Activated CD8-positive, alpha-beta memory T cell treated with anti-CD3 and anti-CD28 coated beads, Interleukin-2, amount 50 U/mL, for 48 hours (primary cell): ENCODE data around the gene OR11H12.
"Not testable (repeated sequence)": the region's sequence is repeated elsewhere in the genome, so short reads cannot be mapped to it uniquely, and the experiment has no call there.

Experiments used
- DNase-seq: peaks from one replicate; pipeline ENCODE4 v3.0.0-alpha.2; 2020

OR11H12 gene, protein sequence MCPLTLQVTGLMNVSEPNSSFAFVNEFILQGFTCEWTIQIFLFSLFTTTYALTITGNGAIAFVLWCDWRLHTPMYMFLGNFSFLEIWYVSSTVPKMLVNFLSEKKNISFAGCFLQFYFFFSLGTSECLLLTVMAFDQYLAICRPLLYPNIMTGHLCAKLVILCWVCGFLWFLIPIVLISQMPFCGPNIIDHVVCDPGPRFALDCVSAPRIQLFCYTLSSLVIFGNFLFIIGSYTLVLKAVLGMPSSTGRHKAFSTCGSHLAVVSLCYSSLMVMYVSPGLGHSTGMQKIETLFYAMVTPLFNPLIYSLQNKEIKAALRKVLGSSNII

DNA sequence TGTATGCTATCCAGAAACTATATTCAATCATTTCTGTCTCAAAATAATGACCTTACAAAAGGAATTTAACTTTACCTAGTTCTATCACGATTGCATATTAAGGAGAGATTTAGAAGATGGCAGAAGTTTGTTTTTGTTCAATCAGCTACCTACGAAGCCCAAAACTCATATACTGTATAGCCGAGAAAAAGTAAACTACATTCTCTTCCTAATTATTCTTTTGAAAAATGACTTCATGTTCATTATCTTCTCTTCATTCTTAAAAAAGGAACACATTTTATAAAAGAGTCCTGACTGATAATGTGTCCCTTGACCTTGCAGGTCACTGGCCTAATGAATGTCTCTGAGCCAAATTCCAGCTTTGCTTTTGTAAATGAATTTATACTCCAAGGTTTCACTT lies at the start of gene OR11H12:
TSS of gene OR11H12 (plus strand) at position 301 of the 400 bp plus-strand sequence. CDS start at position 301, 0 bp downstream.
- not testable (repeated sequence) for DNase-seq

DNA sequence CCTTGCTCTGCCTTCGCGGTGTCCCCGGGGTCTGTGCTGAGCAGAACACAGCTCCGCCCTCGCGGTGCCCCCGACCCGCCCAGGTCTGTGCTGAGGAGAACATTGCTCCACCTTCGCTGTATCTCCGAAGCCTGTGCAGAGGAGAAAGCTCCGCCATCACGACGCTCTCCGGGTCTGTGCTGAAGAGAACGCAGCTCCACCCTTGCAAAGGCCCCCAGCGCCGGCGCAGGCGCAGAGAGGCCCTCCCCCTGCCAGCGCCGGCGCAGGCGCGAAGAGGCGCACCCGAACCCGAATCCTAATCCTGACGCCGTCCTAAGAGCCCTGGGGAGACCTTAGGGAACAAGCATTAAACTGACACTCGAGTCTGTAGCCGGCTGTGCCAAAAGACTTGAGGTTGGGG lies 18.0 kb upstream of the OR11H12 start:
- not testable (repeated sequence) for DNase-seq

GRCh38 chr14:18626610-18627213 lies 25.8 kb downstream of the OR11H12 start:
- DNase-seq, result not testable (repeated sequence)

DNA sequence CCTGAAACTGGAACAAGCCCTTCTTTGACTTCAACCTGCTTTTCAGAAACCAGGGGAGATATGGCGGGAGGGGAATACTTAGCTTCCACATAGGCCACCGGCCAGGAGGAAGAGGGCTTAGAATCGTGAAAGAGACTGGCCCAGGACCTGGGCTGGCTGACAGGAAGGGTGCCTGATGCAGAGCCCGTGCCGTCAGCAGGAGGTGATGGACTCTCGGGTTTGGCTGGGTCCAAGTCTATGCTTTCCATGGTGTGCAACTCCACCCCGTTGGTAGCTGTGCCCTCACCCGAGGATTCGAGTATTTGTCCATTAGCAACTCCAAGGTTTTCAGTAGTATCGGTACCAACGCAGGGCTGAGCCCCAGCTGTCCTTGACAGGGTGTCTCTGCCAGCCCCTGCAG lies 35.1 kb downstream of the OR11H12 start:
- DNase-seq, result not testable (repeated sequence)

DNA sequence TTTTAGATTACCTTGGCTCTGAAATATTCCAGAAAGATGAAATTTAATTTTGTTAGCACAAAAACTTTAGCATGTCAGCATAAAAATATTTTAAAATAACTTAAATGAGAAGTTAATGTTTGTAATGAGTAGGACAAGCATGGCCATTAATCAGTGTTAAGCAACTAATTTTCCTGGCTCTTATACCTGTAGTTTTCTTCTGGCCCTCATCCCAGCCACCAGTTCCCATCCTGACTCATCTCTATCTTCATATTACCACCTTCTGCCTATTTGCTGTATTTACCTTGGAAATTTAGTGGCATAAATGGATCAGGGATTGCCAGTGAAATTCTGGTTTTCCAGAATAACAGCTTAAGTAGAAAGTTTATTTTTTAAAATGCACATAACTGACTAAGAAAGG lies 37.1 kb downstream of the OR11H12 start:
- DNase-seq, result not testable (repeated sequence)

GRCh38 chr14:18638785-18639184 lies 37.9 kb downstream of the OR11H12 start:
- not testable (repeated sequence) for DNase-seq

DNA sequence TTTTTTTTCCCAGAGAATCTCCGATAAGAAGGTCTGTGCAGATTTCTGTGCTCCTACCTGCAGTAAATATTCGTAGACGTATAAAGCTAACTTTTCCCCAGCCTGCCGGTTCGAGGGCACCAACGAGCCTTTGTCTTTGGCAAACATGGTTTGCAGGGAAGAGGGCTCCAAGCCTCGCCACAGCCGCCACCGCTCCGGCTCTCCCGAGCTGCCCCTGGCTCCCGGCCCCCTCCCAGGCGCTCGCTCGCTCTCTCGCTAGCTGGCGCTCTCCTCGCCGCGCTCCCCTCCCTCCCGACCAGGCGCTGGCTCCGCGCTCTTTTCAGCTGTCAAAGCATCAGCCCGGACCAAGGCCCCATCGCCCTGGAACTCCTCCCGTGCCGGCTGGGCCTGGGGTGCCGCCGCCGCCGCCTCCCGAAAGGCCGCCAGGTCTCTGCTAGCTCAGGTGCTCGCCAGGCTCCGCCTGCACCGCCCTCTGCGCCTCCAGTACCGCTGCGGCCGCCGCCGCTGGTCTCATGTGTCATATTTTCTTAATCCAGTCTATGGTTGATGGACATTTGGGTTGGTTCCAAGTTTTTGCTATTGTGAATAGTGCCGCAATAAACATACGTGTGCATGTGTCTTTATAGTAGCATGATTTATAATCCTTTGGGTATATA lies 45.3 kb downstream of the OR11H12 start:
- DNase-seq, result not testable (repeated sequence)
